Liver (tissue), 3 donors: Measurements from ENCODE around the gene FMN1.

Experiments used
- CTCF ChIP-seq: fragments of 150-350 bp; IDR thresholded peaks from 2 replicates; pipeline ENCODE4 v1.5.1; 2017; ENCODE audit warnings: improper control_type of control experiment, low read depth, low read length; ENCODE audit not compliant: missing input control
- SP1 ChIP-seq: IDR thresholded peaks from 2 replicates; pipeline ENCODE4 v1.6.1; 2018; ENCODE audit warnings: antibody characterized with exemption, mild to moderate bottlenecking
- YY1 ChIP-seq: IDR thresholded peaks from 2 replicates; pipeline ENCODE4 v1.6.1; 2016; ENCODE audit warnings: antibody characterized with exemption, mild to moderate bottlenecking
- donor health status: healthy.
- donor health status: healthy.

GRCh38 chr15:32802286-32802936 lies 392.1 kb downstream of the FMN1 start:
- no peak for TF ChIP-seq CTCF
- no peak for TF ChIP-seq SP1
- TF ChIP-seq YY1: no peak
